HG03432 (cell line): Measurements from ENCODE around the gene SLC1A7.

Experiments
- ATAC-seq: cut with Tn5 transposase; IDR thresholded peaks from one replicate; pipeline ENCODE4 v1.9.1; 2021; ENCODE audit warnings: mild to moderate bottlenecking, moderate library complexity; ENCODE audit not compliant: unreplicated experiment

The SLC1A7 gene

DNA sequence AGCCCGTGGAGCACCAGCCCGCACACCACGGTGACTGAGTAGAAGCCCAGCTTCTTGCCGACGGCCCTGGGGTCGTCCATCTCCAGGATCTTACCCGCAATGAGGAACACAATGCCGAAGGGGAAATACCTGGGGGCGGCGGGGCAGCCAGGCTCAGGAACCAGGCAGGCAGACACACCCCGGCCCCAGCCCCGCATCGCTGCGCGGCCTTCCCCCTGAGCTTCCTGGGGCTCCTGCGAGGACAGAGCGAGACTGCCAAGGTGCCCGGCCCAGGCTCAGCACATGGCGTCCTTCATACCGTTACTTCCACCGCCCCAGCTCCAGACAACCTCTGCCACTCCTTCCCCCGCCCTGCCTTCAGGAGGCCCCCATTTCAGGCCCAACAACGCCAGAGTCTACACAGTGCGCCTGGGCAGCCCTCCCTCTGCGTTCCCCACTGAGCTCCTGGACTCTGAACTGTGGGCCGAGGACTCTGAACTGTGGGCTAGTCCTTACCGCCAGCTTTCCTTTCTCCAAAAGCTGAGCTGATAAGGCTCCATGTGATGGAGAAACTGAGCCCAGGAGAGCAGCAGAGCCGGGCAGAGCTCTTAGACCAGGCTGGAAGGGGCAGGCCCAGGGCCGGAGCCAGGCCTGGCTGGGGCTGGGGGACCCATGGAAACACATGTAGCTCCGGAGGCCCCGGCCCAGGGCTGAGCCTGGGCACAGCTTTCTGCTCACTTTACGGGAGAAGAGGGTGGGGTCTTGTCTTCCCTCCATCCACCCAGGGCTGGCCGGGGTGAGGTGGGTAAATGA, 49.6 kb downstream of the SLC1A7 start:
- no peak for ATAC-seq

DNA sequence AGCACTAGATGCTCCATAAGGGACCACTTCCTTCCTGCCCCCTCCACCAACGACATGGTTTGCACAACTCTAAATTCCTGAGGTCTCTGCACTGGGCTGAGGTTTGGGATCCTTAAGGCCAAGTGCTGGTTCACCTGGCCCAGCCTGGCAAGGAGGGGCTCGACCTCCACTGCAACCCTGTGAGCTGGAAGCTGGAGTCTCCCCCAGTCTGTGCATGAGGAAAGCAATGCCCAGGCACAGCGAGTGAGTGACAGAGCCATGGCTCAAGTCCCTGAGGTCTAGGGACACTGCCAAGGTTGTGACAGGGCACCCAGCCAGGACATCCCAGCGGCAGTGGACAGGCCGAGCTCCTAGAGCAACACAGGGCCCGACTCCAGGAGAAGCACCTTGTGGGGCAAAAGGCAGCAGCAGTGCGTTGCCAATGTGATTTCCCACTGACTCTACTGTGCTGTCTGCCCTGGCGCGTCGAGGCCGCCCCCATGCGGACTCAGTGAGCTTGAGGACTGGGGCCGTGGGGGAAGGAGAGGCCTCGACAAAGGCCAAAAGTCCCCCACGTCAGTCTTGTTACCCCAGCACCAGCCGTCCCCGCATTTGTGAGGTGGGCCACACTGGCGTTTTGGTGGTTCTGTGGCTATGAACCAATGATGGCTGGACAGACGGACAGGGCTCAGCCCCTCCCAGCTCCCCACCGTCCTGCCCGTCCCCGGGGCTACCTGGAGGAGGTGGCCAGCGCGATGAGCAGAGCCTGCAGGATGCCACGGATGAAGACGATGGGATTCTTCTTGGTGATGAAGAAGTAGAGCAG, 50.4 kb downstream of the SLC1A7 start:
- no peak for ATAC-seq

DNA sequence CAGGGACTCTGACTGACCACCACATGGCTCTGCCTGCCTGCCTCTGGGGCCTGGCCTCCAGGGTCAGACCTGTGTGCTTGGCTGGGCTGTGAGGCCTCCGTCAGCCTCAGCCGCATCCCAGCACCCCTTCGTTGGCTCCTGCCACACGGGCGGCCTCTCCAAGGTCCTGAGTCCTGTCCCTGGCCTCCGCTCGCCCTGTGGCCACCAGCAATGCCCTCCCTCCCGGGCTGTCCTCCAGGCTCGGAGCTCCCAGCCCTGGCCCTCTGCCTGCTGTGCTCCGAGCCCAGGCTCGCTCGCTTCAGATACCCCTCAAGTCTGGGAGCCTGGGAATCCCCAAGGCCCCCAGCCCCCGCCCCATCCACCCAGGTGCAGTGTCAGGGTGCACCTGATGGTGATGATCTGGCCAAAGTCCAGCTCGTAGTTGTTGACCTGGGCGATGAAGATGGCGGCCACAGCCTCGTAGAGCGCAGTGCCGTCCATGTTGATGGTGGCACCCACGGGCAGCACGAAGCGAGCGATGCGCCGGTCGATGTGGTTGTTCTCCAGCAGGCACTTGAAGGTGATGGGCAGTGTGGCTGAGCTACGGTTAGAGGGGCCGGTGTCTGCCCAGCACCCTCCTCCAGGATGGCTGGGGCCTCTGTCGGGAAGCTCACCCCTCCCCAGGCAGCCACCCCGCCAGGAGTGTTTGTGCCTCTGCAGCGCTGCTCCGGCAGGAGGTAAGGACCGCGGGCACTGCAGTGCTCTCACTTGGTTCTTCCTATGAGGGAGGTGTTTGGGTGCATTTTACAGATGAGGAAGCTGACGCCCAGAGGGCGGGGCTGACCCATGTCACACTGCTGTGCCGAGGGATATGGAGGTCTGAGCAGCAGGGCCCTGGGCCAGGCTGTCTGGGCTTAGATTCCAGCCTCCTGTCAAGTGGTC, 52.0 kb downstream of the SLC1A7 start:
- ATAC-seq, result no peak

DNA sequence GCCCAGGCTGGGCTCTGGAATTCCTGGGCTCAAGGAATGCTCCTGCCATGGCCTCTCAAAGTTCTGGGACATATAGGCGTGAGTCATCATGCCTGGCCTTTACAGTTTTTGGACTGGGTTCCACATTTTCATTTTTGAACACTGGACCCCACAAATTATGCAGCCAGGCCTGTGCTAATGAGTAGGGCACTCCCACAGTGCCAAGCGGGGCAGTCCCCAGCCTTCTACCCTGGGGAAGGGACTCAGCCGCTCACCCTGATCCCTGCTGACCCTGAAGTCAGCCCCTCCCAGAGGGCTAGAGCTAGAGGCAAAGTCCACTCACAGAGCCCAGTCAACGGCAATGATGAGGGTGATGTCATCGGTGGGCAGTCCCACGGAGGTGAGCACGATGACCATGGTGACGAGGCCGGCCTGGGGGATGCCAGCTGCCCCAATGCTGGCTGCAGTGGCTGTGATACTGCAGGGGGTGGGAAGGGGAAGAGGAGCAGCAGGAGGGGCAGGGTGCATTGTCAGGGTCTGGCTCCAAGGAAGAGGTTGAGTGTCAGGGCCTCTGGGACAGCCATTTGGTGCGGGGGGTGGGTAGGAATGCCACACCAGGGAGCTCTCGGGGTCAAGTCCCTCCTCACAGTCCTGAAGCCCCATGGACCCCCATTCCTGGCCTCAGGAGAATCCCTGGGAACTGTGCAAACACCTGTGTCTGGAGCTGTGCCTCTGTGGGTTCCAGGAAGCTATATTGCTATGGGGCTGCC, 52.8 kb downstream of the SLC1A7 start:
- ATAC-seq, result no peak

DNA sequence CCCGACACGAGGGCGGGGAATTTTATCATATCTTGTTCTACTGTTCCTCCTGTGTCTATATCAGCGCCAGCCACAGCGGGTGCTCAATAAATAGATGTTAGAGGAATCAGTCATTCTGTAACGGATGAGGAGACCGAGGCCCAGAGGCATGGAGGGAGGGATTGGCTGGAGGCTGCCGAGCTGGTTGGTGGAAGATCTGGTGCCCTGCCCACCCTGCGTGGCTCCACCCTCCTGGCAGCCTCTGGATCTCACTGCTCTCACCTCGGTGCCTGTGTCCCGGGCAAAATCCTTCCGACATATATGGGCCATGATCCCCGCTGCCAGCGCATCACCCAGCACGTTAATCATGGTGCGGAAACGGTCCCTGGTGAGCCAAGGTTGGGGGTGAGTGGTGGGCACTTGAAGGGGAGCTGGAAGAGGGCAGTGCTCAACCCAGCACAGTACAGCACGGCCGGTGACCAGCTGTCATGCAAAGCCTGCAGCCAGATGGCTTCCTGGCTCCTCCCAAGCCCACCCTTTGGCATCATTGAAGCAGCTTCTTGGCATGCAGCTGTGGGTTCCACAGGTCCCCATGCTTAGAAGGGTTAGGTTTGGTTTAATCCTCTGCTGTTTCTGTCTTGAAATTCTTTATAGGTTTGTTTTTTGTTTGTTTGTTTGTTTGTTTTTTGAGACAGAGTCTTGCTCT, 53.7 kb downstream of the SLC1A7 start:
- no peak for ATAC-seq

DNA sequence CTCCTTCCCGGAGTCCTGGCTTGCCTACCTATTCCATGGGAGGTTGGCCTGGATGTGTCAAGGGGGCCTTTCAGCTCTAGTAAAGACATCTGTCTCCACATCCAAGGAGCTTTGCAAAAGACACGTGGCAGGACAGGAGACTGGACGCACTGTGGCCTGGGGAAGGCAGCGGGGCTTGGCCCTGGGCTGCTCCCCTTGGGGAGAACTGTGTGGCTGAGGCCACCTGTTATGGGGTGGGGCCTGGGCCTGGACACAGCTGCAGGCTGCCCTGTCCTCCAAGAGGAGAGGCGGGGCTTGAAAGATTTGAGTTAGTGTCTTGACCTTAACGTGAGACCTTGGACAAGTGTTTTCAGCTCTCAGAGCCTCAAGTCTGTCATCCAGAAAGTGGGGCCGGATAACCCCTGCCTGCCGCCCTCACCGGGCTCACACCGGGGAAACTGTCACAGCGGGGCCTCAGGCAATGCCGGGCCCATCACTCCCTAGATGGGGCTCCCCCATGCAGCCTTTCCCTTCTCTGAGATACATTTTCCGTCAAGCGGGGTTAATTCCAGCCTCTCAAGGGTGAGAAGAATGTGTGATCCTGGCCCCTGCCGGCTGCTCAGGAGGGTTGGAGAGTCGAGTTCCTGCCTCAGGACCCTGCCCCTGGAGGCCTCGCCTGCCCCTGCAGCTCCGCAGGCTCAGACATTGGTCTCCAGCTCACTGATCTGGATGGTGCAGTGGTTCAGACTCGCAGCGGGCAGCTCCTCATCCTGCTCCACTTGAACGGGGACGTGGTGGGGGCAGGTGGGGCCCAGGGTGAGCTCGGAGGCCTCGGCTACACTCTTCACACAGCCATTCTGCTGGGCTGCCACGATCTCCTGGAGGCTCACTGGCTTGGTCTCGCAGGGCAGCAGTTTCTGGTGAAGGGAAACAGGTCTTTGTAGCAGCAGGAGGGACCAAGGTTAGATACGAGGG, 54.8 kb downstream of the SLC1A7 start:
- no peak for ATAC-seq

DNA sequence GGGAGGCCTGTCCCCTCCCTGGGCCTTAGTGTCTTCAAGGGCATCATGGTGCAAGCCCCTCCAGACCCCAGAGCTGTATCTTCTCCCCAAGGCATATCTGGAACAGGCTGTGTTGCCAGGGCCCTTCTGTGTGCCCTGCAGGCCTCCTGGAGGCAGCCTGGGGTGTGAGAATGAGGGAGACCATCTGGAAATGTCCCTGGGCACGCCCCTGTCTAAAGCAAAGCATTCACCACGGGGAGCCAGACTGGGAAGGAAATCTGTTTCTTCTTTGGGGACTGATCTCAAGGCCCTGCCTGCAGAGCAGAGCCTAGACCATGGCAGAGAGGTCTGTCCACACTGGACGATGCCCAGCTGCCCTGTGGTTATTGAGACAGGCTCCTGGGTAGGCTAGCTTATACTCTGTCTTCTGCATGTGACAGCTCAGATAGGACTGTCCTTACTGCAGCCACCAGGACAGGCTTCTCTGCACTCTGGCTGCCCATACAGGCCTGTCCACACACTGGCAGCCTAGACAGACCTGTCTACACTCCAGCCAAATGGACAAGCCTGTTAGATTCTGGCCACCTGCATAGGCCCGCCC, 55.9 kb downstream of the SLC1A7 start:
- ATAC-seq, result no peak

DNA sequence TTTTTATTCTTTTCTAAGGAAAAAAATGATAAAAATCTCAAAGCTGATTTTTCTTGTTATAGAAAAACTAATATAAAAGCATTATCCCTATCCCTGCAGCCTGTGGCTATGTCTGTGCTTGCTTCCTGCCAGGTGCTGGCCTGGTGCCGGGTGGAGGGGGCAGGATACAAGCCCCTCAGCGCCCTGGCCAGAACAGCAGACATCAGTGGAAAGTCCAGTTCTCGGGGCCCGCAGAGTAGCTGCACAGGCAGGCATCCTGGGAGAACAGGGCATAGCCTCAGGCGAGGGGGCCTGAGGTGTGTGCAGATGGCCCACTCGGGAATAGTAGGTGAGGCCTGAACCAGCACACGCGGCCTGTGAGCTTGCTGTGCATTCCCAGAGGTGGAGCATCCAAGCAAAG, 57.0 kb downstream of the SLC1A7 start:
- ATAC-seq, result no peak

DNA sequence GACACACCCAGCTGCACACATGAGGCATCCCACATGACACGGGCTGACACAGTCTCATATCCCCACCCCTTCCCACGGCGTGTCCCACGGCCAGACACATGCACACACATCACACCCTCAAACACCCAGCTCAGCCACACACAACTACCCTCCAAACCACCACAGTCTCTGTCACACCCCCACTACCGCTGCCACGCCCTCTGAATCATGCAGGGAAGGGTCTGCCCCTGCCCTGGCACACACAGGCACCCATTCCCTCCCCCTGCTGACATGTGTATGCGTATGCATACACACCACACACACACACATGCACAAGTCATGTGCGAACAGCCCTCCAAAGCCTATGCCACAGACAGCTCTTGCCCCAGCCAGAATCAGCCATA, 57.9 kb downstream of the SLC1A7 start:
- no peak for ATAC-seq

DNA sequence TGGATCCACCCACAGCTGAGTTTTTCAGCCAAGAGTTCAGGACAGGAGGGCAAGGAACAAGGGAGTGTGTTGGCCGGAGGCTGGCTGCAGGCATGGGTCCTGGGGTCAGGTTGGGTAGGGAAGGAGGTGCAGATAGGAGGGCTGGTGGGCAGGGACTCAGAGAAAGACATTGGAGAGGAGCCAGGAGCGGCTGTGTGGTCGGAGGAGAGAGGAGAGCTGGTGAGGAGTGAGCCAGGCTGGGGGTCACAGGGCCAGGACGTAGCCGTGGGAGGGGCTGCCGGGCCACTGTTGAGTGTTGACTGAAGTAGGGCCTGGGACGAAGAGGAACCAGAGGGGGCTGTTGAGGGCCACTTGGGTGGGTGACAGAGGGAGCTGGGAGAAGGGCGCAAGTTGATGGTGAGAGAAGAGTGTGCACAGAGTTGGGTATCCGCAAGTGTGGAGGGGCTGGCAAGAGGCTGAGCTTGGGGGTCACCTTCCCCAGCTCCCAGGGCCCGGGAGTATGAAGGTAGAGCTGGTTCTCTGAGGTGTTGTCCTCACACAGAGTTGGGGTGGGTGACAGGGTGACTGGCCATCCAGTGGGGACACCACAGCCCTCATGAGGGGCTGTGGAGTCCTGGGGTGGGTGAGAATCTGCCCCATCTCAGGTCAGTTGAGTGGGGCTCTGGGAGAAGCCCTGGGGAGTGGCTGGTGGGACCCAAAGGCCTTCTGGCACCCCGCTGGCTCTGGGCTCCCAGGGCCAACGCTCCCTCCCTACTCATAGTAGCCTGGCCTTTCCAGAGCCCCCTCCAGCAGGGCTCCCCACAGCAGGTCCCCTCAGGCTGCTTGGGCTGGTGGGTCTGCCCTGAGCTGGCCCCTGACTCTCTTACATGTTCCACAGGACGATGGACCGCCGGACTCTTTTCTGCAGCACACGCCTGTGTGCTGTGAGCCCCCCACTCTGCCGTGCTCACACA, 58.5 kb downstream of the SLC1A7 start:
- ATAC-seq, result no peak

DNA sequence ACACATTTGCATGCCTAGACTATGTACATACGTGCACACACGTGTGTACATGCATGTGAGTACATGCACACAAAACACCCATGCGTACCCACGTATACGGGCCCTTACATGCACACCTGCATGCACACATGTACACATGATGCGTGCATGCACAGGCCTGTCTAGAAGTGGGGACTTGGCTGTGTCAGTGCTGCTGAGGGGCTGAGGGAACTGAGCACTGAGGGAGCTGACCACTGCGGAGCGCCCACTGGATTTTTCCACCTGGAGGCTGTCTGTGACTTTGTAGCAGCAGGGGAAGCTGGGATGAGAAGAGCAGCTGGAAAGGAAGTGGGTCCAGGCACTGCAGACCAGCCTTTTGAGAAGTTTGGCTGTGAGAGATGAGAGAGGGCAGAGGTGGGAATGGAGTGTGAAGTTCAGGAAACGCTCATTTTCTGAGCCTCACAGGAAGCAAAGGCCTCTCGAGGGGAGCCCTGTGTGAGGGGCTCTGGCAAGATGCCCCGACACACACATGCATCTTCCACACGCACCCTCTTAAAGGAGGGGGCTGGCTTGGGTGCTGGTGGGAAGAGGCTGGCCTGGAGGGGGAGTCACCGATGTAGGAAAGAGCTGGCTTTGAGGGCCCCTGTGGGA, 59.5 kb downstream of the SLC1A7 start:
- no peak for ATAC-seq

DNA sequence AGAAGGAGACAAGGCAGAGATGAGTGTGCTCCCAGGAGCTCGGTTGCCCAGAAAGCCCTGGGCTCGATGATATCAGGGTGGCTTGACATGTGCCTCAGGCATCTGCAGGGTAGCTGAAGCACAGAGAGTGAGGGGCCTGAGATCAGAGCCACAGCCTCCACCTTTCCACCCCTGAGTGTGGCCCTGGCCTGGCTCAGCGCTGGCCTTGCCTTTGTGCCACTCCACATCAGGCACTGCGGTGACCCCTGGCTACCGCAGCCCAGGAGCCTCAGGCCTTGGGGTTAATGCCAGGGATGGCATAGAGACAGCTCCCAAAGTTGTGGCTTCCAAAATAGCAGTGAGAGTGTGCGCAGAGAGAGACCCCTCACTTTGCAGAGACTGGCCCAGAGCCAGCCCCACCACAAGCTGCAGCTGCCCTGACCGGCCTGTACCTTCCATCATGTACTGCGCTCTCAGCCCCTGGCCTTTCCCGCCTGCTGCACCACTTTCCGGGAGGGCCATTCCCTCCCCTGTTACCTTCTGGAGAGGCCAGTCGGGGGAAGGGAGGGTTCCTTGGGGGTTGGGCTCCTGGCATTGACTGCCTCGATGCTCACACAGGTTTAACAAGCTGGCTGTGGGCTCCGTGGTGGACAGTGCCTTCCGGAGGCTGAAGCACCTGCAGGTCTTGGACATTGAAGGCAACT, 60.9 kb downstream of the SLC1A7 start:
- no peak for ATAC-seq

DNA sequence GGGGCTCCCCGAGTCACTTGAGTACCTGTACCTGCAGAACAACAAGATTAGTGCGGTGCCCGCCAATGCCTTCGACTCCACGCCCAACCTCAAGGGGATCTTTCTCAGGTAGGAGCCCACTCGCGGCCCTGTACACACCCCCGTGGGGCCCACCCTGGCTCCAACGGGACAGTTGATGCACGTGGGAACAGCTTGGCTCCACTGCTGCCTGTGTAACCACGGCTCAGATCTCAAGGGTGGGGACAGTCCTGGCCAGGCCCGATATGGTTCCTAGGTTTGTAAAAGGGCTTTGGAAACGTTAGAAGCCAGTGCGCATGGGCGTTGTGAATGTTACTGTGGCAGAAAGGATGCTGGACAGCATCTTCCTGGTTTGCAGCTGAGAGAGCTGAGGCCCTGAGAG, 61.7 kb downstream of the SLC1A7 start:
- ATAC-seq, result no peak

DNA sequence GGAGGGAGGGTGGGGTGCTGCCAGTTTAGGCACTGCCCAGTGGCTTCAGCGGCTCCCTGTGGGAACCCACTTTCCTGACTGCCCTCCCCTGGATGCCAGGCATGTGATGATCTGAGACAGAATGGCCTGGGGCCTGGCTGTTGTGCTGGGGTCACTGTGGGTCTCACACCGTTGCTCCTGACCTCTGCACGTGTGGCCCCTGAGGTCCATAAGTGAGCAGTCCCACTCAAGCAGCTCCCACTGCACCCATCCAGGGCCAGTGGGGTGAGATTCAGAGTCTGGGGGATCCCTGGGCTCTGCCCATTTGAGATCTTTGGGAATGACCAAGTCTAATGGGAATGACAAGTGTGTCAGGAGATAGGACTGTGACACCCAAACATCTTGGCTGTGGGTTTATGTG, 62.4 kb downstream of the SLC1A7 start:
- no peak for ATAC-seq

DNA sequence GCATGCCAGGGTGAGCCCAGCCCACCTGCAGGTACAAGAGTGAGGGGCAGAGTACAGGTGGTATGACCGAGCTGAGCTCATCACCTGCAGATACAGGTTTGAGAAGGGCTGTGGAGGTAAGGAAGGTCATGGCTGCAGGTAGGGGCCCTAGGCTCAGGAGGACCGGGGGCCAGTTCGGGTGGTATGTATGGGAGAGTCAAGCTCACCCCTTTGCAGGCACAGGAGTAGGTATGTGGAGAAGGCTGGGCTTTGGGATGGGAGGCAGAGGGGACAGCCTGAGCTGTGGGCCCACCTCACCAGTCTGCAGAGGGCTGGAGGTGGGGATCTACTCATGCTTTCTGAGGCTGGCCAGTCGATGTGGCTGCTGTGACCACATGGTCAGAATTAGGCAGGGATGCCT, 63.2 kb downstream of the SLC1A7 start:
- ATAC-seq, result no peak

DNA sequence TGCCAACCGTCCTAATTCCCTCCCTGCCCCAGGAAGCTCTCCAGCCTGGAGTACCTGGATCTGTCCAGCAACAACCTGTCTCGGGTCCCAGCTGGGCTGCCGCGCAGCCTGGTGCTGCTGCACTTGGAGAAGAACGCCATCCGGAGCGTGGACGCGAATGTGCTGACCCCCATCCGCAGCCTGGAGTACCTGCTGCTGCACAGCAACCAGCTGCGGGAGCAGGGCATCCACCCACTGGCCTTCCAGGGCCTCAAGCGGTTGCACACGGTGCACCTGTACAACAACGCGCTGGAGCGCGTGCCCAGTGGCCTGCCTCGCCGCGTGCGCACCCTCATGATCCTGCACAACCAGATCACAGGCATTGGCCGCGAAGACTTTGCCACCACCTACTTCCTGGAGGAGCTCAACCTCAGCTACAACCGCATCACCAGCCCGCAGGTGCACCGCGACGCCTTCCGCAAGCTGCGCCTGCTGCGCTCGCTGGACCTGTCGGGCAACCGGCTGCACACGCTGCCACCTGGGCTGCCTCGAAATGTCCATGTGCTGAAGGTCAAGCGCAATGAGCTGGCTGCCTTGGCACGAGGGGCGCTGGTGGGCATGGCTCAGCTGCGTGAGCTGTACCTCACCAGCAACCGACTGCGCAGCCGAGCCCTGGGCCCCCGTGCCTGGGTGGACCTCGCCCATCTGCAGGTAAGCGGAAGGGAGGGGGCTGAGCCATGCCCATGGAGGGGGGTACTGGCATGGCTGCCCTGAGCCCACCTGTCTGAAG, 63.9 kb downstream of the SLC1A7 start:
- ATAC-seq, result no peak
